Measurements from ENCODE around the gene EVI5. TPM values are rescaled to one million over a fixed set of nuclear protein-coding genes. Genes with fewer than 3 reads are reported as not detected.
"Not testable (repeated sequence)": the region's sequence is repeated elsewhere in the genome, so short reads cannot be mapped to it uniquely, and the experiment has no call there.

EVI5 gene
- total and polyA plus RNA-seq, 10 of the 15 experiments (the other 5 are each of a cell fraction or from before 2014, with no cell fraction given): 0.27 to 6.8 (median 1.7) TPM

GRCh38 chr1:92638498-92638897 is 146.4 kb downstream of the EVI5 start (continued):
- TF ChIP-seq SUPT20H (IDR thresholded peaks at IDR 0.05; ENCODE audit: borderline replicate concordance, control insufficient read depth, low read depth, low read length): no peak
- TF ChIP-seq ESRRA (IDR thresholded peaks at IDR 0.05; ENCODE audit: low read length): peak; percentile 28; the same call in 1 of the 2 replicates
- no peak for TF ChIP-seq POLR2AphosphoS5 (IDR thresholded peaks at IDR 0.05; ENCODE audit: low read length)
- TF ChIP-seq GATAD2B (conservative IDR thresholded peaks at IDR 0.05; ENCODE audit: low read depth): no peak
- no peak for TF ChIP-seq POLR2AphosphoS2 (IDR thresholded peaks at IDR 0.05; ENCODE audit: low read depth, low read length)
- no peak for TF ChIP-seq IKZF2 (IDR thresholded peaks at IDR 0.05)

GRCh38 chr1:92635203-92635602 is 149.7 kb downstream of the EVI5 start:
- H3K27me3 ChIP-seq (replicated peaks in 1 of 2; ENCODE audit: control insufficient read depth in 2 of 2, insufficient read depth in 2 of 2, low read length in 1 of 2); H3K4me3 ChIP-seq; H3K36me3 ChIP-seq (ENCODE audit: control insufficient read depth in 2 of 2, insufficient read depth in 2 of 2, low read length in 1 of 2); POLR2A ChIA-PET; H3K27ac ChIP-seq (ENCODE audit: control insufficient read depth, insufficient read depth); H2AFZ ChIP-seq (ENCODE audit: control insufficient read depth, low read depth, low read length); in situ Hi-C loops (cut with MboI); H3K4me1 ChIP-seq (ENCODE audit: control insufficient read depth, insufficient read depth, low read length); BruUV-seq (replicated peaks); DNase-seq (ENCODE audit: low read depth, low spot score); H3K9ac ChIP-seq (ENCODE audit: control insufficient read depth, insufficient read depth, low read length); H3K79me2 ChIP-seq (ENCODE audit: control insufficient read depth, insufficient read depth, low read length); intact Hi-C loops (cut with micrococcal nuclease; ENCODE audit: unreplicated experiment); ATAC-seq; H4K20me1 ChIP-seq (ENCODE audit: control insufficient read depth, insufficient read depth); RAD21 ChIA-PET (ENCODE audit: unreplicated experiment); H3K4me2 ChIP-seq (ENCODE audit: control insufficient read depth, insufficient read depth); SMC1A ChIA-PET (ENCODE audit: uncharacterized antibody, unreplicated experiment); H3K9me3 ChIP-seq (replicated peaks; ENCODE audit: control insufficient read depth, insufficient read depth, low read length); FAIRE-seq: not testable (repeated sequence)
- 86% methylated on average over 15 of the region's 16 CpGs for WGBS (ENCODE audit: insufficient coverage, insufficient replicate concordance, low lambda C conversion rate, missing lambda C conversion rate)
- CTCF ChIA-PET: interaction anchor here (0.6 kb wide), 1 partner anchor 1335 kb away, joined by 3 read pairs; no protein-coding TSS in a partner anchor
